Measurements from ENCODE around the gene NDUFB3.
"Not testable (repeated sequence)": the region's sequence is repeated elsewhere in the genome, so short reads cannot be mapped to it uniquely, and the experiment has no call there.

- not testable (repeated sequence) for TF ChIP-seq CTCF (IDR thresholded peaks at IDR 0.05; ENCODE audit: borderline replicate concordance, extremely low read depth, low read length, poor library complexity, severe bottlenecking); EZH2 (IDR thresholded peaks at IDR 0.05; ENCODE audit: borderline replicate concordance, low read depth, low read length, severe bottlenecking)
Measured at GRCh38 chr2:201042451-201042850, 29.4 kb upstream of the NDUFB3 start.
